Measurements from ENCODE around the gene HDAC11. TPM values are rescaled to one million over a fixed set of nuclear protein-coding genes. Genes with fewer than 3 reads are reported as not detected.
"Not testable (repeated sequence)": the region's sequence is repeated elsewhere in the genome, so short reads cannot be mapped to it uniquely, and the experiment has no call there.

Gene HDAC11
- total and polyA plus RNA-seq, 10 donors = 2.5 to 11.2 (median 6.3) TPM

- TF ChIP-seq POLR2A (IDR thresholded peaks at IDR 0.05) = no peak
- no peak for TF ChIP-seq POLR2AphosphoS5 (IDR thresholded peaks at IDR 0.05)
- no peak for TF ChIP-seq CTCF (IDR thresholded peaks at IDR 0.05 in 8 of 11, conservative IDR thresholded peaks at IDR 0.05 in 3 of 11)
- 71 to 87% (median 80%) methylated on average over 10 to 14 of the region's 14 CpGs for WGBS, 5 donors
- H3K4me1 ChIP-seq = peaks cover 0 to 16% (median 7%) of the 10 kb centered on the region in 6 donors
- H3K36me3 ChIP-seq = peaks cover 0 to 15% (median 0%) of the 10 kb centered on the region in 6 donors
- no peak overlapping the region for H3K4me3 ChIP-seq
- H3K27me3 ChIP-seq (replicated peaks in 1 of 7) = no peaks in the 10 kb centered on the region
- H3K9me3 ChIP-seq = no peaks in the 10 kb centered on the region
- H3K27ac ChIP-seq = no peak overlapping the region
- DNase-seq = peak; percentile 65
- intact Hi-C loops (cut with DNase I; ENCODE audit: low total_unique reads) = no loop called here
Measured at GRCh38 chr3:13498354-13499060, 18.4 kb downstream of the HDAC11 start.

GRCh38 chr3:13499246-13499645 is 19.1 kb downstream of the HDAC11 start:
- peak; percentile 41 for DNase-seq
- H3K9me3 ChIP-seq; H3K27ac ChIP-seq; H3K4me3 ChIP-seq; H3K27me3 ChIP-seq (replicated peaks in 1 of 7); intact Hi-C loops (cut with DNase I; ENCODE audit: low total_unique reads): not testable (repeated sequence)
- Histone ChIP-seq H3K36me3 (peaks cover 0 to 15% (median 0%) of the 10 kb centered on the region in 6 donors), H3K4me1 (peaks cover 0 to 16% (median 7%) of the 10 kb centered on the region in 6 donors)
- WGBS, 5 donors = 92 to 99% (median 95%) methylated on average over 11 of the region's 11 CpGs

GRCh38 chr3:13500133-13500885 is 20.2 kb downstream of the HDAC11 start:
- intact Hi-C loops (cut with DNase I; ENCODE audit: low total_unique reads) = no loop called here
- H3K27me3 ChIP-seq (replicated peaks in 1 of 7) = no peaks in the 10 kb centered on the region
- no peak for TF ChIP-seq POLR2AphosphoS5 (IDR thresholded peaks at IDR 0.05)
- TF ChIP-seq POLR2A (IDR thresholded peaks at IDR 0.05) = no peak
- TF ChIP-seq CTCF (IDR thresholded peaks at IDR 0.05 in 8 of 11, conservative IDR thresholded peaks at IDR 0.05 in 3 of 11) = peak in 10 of 11 experiments; percentile 17 to 61 (median 42)
- peaks cover 0 to 16% (median 7%) of the 10 kb centered on the region in 6 donors for H3K4me1 ChIP-seq
- H3K9me3 ChIP-seq = no peaks in the 10 kb centered on the region
- no peak overlapping the region for H3K4me3 ChIP-seq
- WGBS, 5 donors = 76 to 90% (median 84%) methylated on average over 10 to 15 of the region's 15 CpGs
- no peak overlapping the region for H3K27ac ChIP-seq
- H3K36me3 ChIP-seq = peaks cover 0 to 20% (median 0%) of the 10 kb centered on the region in 6 donors
- peak; percentile 65 for DNase-seq

- Histone ChIP-seq H3K27ac (no peak overlapping the region), H3K27me3 (replicated peaks in 1 of 7) (no peaks in the 10 kb centered on the region), H3K4me3 (no peak overlapping the region), H3K9me3 (no peaks in the 10 kb centered on the region), H3K36me3 (peaks cover 0 to 20% (median 0%) of the 10 kb centered on the region in 6 donors), H3K4me1 (peaks cover 0 to 10% (median 6%) of the 10 kb centered on the region in 6 donors)
- peak; percentile 24 for DNase-seq
- intact Hi-C loops (cut with DNase I; ENCODE audit: low total_unique reads) = no loop called here
- WGBS, 5 donors = 57 to 99% (median 92%) methylated on average over 4 of the region's 4 CpGs
- no peak for TF ChIP-seq POLR2A (IDR thresholded peaks at IDR 0.05)
- no peak for TF ChIP-seq POLR2AphosphoS5 (IDR thresholded peaks at IDR 0.05)
- TF ChIP-seq CTCF (IDR thresholded peaks at IDR 0.05 in 8 of 11, conservative IDR thresholded peaks at IDR 0.05 in 3 of 11) = no peak
Measured at GRCh38 chr3:13501056-13501455, 20.9 kb downstream of the HDAC11 start.
